HG02885 (cell line): Measurements from ENCODE around the gene PRKCZ.
"Not testable (repeated sequence)": the region's sequence is repeated elsewhere in the genome, so short reads cannot be mapped to it uniquely, and the experiment has no call there.

ENCODE experiments used
- ATAC-seq: cut with Tn5 transposase; IDR thresholded peaks from one replicate; pipeline ENCODE4 v1.9.1; 2021; ENCODE audit warnings: mild to moderate bottlenecking; ENCODE audit not compliant: unreplicated experiment, poor library complexity

PRKCZ gene

GRCh38 chr1:2110738-2111673 lies 60.8 kb downstream of the PRKCZ start:
- ATAC-seq, result no peak

- no peak for ATAC-seq
Observed at GRCh38 chr1:2111674-2112035, 61.4 kb downstream of the PRKCZ start.

GRCh38 chr1:2112280-2112701 lies 62.1 kb downstream of the PRKCZ start:
- ATAC-seq, result no peak

- no peak for ATAC-seq
Observed at GRCh38 chr1:2113620-2114135, 63.5 kb downstream of the PRKCZ start.

- ATAC-seq, result not testable (repeated sequence)
Observed at GRCh38 chr1:2114635-2115007, 64.4 kb downstream of the PRKCZ start.

GRCh38 chr1:2115008-2115641 lies 64.9 kb downstream of the PRKCZ start:
- ATAC-seq, result no peak

- no peak for ATAC-seq
Observed at GRCh38 chr1:2115702-2116341, 65.6 kb downstream of the PRKCZ start.

- ATAC-seq, result no peak
Observed at GRCh38 chr1:2119886-2120285, 69.7 kb downstream of the PRKCZ start.

- ATAC-seq, result no peak
Observed at GRCh38 chr1:2121101-2121691, 71.0 kb downstream of the PRKCZ start.

GRCh38 chr1:2121794-2122193 lies 71.6 kb downstream of the PRKCZ start:
- ATAC-seq, result not testable (repeated sequence)

GRCh38 chr1:2124446-2125198 lies 74.4 kb downstream of the PRKCZ start:
- no peak for ATAC-seq

- no peak for ATAC-seq
Observed at GRCh38 chr1:2125350-2126211, 75.4 kb downstream of the PRKCZ start.

- no peak for ATAC-seq
Observed at GRCh38 chr1:2126331-2127186, 76.3 kb downstream of the PRKCZ start.

GRCh38 chr1:2127187-2128145 lies 77.3 kb downstream of the PRKCZ start:
- no peak for ATAC-seq

- no peak for ATAC-seq
Observed at GRCh38 chr1:2128189-2128901, 78.1 kb downstream of the PRKCZ start.

- ATAC-seq, result no peak
Observed at GRCh38 chr1:2129256-2129943, 79.2 kb downstream of the PRKCZ start.
